ENCODE data around the gene DRC1. TPM values are rescaled to one million over a fixed set of nuclear protein-coding genes. Genes with fewer than 3 reads are reported as not detected.

DRC1 gene
- polyA plus RNA-seq, 1 of the 3 experiments (the other 2 are of a cell fraction): 0.18 TPM

- TF ChIP-seq EZH2phosphoT487 (IDR thresholded peaks at IDR 0.05; ENCODE audit: borderline replicate concordance, low read depth) (no peak), SMC3 (IDR thresholded peaks at IDR 0.05; ENCODE audit: low read depth, low read length) (no peak), SIN3A (IDR thresholded peaks at IDR 0.05; ENCODE audit: borderline replicate concordance, low read depth, low read length) (no peak), USF1 (IDR thresholded peaks at IDR 0.05; ENCODE audit: borderline replicate concordance, low read depth) (no peak), CHD2 (IDR thresholded peaks at IDR 0.05; ENCODE audit: low read length, partially characterized antibody) (no peak), RAD21 (IDR thresholded peaks at IDR 0.05; ENCODE audit: low read length) (no peak), YY1 (IDR thresholded peaks at IDR 0.05; ENCODE audit: low read depth) (no peak), MEF2A (IDR thresholded peaks at IDR 0.05; ENCODE audit: borderline replicate concordance, low read depth) (no peak), USF2 (IDR thresholded peaks at IDR 0.05; ENCODE audit: borderline replicate concordance, low read depth, low read length) (no peak), ZBTB33 (IDR thresholded peaks at IDR 0.05; ENCODE audit: borderline replicate concordance, low read depth) (no peak), NFIC (IDR thresholded peaks at IDR 0.05; ENCODE audit: borderline replicate concordance) (peak; percentile 52), CTCF (IDR thresholded peaks at IDR 0.05) (no peak)
Measured at GRCh38 chr2:26363323-26363722, 38.4 kb upstream of the DRC1 start (continued).

GRCh38 chr2:26363958-26364357 is 37.8 kb upstream of the DRC1 start:
- TF ChIP-seq EP300 (IDR thresholded peaks at IDR 0.05; ENCODE audit: borderline replicate concordance in 1 of 2, low read depth in 1 of 2, low read length in 1 of 2) (no peak), ZBTB33 (IDR thresholded peaks at IDR 0.05; ENCODE audit: borderline replicate concordance, low read depth) (no peak), GABPA (IDR thresholded peaks at IDR 0.05; ENCODE audit: low read depth) (no peak), REST (IDR thresholded peaks at IDR 0.05; ENCODE audit: low read depth, low read length) (no peak), FOSL2 (IDR thresholded peaks at IDR 0.05; ENCODE audit: borderline replicate concordance, low read depth) (no peak), JUND (IDR thresholded peaks at IDR 0.05) (no peak), TEAD4 (IDR thresholded peaks at IDR 0.05; ENCODE audit: borderline replicate concordance, insufficient read depth) (no peak), MAX (IDR thresholded peaks at IDR 0.05; ENCODE audit: low read depth) (no peak)
- no peak for DNase-seq
- no peak overlapping the region for H2AFZ ChIP-seq (ENCODE audit: low read depth)
- H3K9me2 ChIP-seq: no peaks in the 10 kb centered on the region
- H3K27ac ChIP-seq (ENCODE audit: low read depth in 2 of 2, low read length in 1 of 2): no peak overlapping the region
- peaks cover 23 to 35% of the 10 kb centered on the region in 2 experiments for H3K36me3 ChIP-seq (replicated peaks in 1 of 2; ENCODE audit: control insufficient read depth in 1 of 2, insufficient read depth in 2 of 2, low read length in 1 of 2)
- no peak overlapping the region for H3K9ac ChIP-seq
- H3F3A ChIP-seq (replicated peaks; ENCODE audit: insufficient read depth): no peaks in the 10 kb centered on the region
- H3K4me1 ChIP-seq (ENCODE audit: control insufficient read depth in 1 of 2, insufficient read depth in 2 of 2, low read depth in 1 of 2, low read length in 1 of 2): peaks cover 0 to 22% of the 10 kb centered on the region in 2 experiments; a peak in 2 of 4 replicates
- H3K79me2 ChIP-seq (ENCODE audit: insufficient read depth): peaks cover 43% of the 10 kb centered on the region
- POLR2A ChIA-PET: no interaction called here
- H3K27me3 ChIP-seq (ENCODE audit: insufficient read depth): no peaks in the 10 kb centered on the region
- H3K4me3 ChIP-seq (ENCODE audit: low read depth in 2 of 2, low read length in 1 of 2): no peak overlapping the region
- CTCF ChIA-PET: no interaction called here
- WGBS (ENCODE audit: low lambda C conversion rate): 91% methylated on average over 3 of the region's 3 CpGs
- H3K9me3 ChIP-seq: no peaks in the 10 kb centered on the region
- peaks cover 49% of the 10 kb centered on the region for H4K20me1 ChIP-seq (ENCODE audit: insufficient read depth)
- H3K4me2 ChIP-seq: no peak overlapping the region

Data from SK-N-SH (cell line).